NCI-H1092 treated with DMSO at 0.1 percent for 48 hours (cell line): ENCODE data around the gene CEBPG.
A peak's percentile ranks its signal among the peaks of the same experiment; 100 is the strongest.

Experiments used
- DNase-seq: peaks from one replicate; lab custom pipeline; 2025; lab: John Stamatoyannopoulos, UW

The CEBPG gene

DNA sequence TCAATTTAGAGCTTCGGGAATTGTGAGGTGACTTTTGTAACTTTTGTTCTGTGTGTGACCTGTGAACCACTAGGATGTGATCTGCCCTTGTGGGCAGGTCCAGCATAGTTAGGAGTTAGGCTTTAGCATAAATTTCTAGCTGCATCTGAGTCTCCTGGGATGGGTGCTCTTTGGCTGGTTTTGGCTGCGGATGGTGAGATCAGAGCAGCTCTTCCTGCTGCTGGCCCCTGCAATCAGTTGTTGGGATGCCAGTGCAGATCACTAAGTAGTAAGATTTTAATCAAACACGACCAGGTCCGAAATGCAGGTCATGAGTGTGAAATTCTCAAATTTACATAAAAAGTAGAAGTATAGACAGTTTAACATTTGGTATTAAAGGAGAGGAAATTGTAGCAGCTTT, 8.5 kb downstream of the CEBPG start:
- no peak for DNase-seq

DNA sequence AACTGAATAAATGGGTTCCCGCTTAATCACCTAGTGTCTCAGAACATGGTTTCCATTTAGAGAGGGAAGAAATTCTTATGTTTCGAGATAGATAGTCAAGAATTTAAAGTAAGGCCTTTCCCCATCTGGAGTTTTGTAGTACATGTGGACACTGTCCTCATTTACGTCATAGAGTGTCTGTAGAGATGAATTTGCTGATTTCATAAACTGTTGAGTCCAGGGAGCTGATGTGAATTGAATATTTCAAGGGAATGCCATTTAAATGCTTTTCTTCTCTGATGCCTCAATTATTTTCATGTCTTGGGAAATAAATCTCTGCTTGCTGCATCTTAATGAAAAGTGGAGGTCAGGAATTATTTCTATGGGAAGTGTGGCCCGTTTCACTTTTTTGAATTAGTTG, 9.5 kb downstream of the CEBPG start:
- DNase-seq, result no peak

DNA sequence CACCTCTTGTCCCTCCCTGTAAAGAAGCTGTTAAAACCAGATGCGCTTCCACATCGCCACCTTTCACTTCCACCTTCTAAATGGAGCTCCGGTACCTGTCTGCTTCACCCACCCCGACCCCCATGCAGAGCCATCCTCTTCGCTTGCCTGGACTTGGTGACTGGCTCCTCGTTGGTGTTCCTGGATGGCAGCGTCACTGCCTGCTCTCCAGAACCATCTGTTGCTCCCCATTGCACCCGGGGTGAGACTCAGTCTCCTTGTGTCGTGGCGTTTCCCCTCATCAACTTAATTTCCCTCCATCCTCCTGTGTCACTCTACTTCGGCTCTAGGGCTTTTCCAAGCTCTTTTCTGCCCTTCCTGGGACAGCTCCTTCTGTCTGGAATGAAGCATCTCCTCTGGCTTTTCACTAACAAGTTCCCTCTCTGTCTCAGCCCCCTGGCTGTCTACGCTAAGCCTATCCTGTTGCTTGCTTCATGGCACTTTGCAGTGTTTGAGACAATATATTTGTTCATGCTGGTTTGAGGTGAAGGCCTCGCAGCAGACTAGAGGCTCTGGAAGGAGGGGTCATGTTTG, 10.3 kb downstream of the CEBPG start:
- no peak for DNase-seq

DNA sequence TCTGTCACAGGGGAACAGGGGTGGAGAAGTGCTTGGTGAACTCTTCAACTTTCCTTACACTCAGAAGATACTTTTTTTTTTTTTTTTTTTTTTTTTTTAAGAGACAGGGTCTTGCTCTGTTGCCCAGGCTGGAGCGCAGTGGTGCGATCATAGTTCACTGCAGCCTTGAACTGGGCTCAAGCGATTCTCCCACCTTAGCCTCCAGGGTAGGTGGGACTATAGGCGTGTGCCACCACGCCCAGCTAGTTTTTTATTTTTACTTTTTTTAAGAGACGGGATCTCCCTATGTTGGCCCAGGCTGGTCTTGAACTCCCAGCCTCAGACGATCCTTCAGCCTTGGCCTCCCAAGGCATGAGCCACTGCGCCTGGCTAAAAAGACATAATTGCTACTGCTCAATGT, 11.5 kb downstream of the CEBPG start:
- DNase-seq, result no peak

DNA sequence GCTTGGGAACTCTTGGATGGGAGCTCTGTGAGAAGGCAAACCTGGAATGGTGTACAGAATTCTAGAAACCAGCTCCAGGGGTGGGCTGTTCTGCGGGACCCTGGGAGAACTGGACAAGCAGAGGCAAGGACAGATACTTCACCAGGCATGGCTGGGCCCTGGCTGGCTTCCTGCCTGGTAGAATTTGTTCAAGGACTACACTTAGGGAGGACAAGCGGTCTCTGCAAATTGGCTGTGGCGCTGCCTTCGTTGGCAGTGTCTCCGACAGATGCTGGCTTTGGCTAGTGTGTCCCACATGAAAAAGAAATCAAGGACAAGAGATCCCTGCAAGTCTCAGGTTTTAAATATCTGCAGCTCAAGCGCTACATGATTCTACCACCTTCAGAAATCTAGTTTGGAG, 12.4 kb downstream of the CEBPG start:
- DNase-seq, result peak; percentile 41

DNA sequence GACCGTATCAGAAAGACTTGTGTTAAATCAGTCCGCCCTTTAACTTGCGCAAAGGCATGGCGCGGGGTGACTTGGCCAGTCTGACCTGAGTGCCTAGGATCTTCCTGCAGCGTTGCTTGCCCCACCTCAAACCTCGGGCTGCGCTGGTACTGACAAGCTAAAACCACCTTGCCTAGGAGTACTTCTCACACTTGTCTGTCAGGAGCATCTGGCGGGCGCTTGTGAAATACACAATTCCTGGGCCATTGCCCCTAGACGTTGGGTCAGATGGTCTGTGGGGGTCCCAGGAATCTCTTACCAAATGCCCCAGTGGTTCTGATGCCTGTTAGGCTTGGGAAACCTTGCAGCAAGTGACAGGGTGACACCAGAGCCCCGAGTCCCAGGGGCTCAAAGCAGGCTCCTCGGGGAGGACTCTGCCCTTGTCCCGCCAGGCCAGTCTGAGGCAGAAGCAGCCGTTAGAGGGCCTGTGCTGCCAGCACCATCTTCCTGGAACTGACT, 12.9 kb downstream of the CEBPG start:
- no peak for DNase-seq

DNA sequence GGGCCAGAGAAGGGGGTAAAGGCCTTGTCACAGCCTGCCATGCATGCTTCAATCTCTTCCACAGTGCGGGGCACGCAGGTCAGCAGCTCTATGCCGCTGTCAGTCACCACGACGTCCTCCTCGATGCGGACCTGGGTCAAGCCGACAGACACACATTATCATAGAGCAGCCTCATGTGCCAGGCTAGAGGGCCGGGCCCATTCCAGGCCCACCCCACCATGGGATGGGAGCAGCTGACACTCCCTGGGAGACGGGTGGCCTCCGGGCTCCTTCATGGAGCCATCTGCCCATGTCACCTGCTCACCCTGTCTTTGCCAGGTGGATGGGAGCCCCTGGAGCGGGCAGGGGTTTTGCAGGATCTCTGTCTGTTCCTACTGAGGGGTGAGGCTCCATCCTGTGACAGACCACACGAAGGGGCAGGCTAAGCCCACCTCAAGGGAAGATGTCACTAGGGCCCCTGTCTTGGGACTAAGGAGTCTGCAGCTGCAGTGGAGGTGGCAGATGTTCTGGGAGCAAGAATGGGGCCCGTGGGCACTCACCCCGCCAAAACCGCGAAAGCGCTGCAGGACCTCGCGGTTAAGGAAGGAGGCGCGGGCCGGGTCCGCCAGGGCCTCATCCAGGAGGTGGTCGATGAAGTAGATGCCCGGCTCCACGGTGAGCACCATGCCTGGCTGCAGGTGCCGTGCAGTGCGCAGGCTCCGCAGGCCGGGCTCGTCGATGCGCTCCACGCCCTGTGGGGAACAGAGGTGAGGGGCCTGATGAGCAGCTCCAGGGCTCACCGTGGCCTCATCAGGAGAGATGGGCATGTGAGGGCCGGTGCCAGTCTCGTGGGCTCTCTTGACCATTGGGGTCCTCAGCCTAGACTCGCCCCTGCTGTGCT, 14.1 kb downstream of the CEBPG start:
- no peak for DNase-seq

DNA sequence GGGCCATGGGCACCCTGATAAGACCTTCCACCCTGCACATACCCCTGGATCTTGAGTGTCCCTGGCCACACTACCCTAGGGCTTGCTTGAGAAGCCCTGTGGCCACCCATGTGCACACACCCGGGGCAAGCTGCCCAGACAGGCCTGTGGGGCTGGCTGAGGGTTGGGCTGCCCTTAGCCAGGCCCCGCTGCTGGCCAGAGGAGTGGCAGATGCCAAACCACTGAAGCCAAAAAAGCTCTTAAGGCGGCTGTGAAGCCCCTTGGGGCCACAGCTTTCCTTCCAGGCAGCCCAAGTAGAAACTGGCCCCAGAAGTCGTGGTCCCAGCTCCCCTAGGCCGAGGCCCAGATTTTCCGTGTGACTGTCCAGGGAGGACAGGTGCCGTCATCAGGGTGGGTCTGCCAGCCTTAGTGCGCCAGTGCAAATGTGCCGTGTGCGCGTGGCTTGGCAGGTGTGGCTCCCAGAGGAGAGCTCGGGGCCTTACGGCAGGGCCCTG, 14.8 kb downstream of the CEBPG start:
- no peak for DNase-seq

DNA sequence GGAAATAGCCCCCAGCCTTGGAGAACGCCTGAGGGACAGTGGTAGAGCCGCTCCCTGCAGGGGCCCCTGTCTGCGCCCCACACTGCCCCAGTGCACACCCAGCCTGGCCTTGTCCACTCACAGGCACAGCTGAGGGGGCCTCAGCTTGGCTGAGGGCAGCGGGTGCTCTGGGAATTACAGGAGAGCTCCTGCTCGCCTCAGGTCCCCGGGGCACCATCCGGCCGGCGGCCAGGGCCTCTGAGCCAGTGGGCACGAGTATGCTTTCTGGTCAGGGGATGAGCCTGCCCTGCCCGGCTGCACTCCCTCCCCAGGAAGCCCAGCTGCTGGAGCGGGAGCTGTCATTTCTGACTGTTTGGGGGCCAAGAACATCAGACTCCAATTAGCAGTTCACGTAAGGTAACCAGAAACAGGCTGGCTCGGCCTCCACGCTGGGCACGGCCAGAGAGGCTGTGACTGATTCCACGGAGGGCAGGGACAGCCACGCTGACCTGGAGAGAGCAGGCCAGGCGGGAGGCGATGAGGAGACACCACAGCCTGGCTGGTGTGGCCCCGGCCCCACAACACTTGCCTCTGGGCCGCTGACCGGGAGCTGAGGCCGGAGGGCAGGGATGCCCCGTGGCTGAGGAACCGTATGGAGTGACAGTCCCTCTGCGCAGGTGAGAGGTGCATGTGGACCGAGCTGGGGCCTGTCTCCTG, 15.4 kb downstream of the CEBPG start:
- DNase-seq, result no peak

DNA sequence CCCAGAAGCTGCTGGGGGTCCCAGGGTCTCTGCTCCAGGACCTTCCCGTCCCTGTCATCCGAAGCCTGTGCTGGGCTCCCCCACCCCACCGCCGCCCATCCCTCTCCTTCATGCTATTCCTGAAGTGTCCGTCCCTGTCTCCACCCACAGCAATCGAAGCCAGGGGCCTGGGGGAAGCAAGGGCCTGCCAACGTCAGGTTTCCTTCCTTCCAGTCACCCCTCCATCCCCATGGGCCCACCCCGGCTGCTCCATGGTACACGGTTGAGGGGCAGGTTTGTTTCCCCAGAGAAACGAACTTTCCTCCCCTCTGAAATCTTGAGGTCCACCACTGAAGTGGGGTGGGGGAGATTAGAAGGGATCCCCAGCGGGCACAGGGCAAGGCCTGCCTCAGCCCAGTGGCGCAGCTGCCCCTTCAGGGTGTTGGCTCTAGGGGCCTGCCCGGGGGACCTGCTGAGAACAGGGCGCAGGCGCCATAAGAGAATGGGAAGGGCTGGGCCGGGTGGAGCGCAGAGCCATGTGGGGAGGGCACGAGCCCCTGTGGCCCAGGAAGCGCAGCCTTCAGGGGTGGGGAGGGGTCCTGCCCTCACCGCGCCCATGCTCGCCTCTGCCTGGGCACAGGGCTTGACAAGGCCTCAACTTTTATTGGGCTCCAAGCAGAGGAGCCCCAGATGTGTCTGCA, 16.1 kb downstream of the CEBPG start:
- DNase-seq, result peak; percentile 22

DNA sequence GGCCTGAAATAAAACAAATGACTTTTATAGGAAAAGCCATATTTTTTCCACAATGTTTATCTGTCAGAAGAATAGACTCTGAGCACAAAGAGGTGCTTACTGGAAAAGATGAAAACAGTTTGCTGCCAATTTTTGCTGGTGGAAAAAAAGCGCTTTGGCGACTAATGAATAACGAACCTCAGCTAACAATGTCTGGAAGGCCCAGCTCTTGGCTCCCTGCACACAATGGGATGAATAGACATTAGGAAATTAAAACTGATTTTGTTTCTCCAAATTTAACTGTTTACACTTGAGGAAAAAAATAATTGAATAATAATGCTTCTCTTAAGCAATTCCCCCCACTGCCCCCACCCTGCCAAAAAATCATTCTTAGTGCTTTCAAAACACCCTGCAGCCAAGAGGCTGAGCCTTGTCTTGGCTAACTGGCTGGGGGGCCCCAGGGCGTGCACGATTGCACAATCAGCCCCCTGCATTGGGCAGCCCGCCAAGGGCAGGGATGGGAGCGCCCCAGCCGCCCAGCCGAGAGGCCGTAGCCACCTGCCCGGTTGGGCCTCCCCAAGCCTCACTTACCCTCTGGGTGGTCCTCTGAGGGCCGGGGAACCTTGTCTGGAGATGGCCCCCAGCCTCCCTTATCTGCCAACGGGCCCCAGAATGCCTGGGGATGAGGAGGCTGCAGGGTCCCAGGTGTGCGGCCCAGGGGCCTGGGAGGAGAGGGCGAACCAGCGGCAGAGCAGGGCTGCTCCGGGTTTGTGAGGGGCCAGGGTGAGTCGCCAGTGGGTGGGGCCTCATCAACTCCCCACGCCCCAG, 16.8 kb downstream of the CEBPG start:
- peak; percentile 22 for DNase-seq

DNA sequence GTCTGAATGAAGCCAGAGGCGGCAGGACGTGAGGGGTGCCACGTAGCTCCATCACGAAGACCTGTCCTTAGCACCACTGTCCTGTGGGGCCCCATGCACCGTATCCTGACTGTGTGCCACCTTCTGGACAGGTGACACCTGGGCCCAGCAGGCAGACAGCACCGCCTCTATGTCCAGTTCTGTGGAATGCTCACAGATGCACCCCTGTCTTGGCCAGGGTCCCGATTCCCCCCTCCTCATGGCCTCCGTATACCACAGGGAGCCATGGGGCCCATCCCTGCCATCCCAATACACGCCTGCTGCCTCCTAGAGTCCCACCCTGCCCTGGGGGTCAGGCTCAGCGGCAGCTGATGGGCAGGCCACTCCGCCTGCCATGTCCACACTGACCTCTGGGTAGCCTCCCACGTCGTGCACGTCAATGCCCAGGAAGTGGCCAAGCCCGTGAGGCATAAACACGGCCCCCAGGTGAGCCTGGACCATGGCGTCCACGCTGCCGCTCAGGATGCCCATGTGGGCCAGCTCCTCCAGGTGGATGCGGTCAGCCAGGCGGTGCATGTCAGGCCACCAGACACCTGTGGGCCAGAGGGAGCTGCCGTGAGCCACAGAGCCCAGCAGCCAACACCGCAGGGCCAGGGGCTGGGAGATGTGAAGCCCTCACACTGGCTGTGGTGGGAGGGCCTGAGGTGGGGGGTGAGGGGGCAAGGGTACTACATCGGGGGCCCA, 17.6 kb downstream of the CEBPG start:
- no peak for DNase-seq

DNA sequence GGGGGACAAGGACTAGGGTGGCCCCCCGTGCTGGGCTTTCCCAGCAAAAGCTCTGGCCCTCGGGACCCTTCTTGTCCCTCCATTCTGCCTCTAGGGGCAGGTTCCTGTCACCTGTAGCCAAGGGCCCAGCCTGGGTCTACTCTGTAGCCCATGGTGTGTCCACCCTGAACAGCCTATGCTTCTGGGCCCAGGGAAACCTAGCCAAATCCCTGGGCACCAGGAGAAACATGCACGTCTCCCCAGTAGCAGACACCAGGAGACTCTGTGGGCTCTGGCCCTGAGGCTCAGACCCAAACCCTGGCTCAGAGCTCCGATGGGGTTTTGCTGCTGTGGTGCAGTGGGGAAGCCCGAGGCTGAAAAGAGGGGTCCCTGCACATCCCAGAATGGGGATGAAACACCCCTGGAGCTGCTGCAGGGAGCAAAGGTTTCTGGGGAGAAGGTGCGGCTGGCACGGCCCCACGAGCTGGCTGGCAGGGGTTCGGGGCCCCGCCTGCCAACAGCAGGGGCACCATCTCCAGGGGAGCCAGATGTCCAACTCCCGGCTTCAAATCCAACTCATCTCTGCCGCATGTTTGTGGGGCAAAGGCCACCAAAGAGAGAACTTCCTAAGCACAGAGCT, 18.2 kb downstream of the CEBPG start:
- DNase-seq, result no peak

DNA sequence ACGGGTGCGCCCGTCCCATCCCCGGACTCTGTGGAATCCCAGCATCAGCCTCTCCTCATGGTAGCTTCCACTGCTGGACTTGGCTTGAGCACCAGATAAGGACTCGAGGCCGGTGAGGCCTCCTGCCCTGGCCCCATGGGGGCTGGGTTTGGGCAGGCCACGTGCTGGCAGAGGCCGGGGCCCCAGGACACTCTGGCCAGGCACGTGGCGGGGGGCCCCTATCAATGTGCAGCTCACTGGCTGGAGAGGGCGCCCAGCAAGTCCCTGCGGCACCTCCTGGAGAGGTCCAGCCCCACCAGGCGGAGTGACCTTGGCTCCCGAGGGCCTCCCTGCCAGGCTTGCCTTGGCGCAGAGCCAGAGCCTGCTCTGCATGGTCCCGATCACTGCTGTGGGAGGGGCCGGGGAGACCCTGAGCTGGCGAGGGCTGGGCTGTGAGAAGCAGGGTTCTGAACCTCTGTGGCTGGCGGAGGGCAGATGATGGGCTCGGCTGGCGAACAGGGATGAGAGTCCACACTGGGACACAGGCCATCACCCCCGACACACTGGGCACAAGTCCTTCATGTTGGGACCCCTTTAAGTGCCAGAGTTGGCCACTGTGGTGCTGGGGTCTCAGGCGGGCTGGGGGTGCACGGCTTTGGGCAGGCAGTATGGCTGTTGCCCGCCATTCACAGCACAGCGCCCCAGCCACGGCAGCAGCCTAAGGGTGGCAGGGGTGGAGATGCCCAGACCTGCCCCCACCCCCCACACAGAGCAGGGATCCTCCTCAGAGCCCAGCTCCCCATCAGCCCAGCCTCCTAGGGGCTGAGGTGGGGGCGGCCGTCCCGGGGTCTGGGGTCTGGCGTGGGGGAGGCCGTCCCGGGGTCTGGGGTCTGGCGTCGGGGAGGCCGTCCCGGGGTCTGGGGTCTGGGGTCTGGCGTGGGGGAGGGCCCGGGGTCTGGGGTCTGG, 19.1 kb downstream of the CEBPG start:
- DNase-seq, result no peak

DNA sequence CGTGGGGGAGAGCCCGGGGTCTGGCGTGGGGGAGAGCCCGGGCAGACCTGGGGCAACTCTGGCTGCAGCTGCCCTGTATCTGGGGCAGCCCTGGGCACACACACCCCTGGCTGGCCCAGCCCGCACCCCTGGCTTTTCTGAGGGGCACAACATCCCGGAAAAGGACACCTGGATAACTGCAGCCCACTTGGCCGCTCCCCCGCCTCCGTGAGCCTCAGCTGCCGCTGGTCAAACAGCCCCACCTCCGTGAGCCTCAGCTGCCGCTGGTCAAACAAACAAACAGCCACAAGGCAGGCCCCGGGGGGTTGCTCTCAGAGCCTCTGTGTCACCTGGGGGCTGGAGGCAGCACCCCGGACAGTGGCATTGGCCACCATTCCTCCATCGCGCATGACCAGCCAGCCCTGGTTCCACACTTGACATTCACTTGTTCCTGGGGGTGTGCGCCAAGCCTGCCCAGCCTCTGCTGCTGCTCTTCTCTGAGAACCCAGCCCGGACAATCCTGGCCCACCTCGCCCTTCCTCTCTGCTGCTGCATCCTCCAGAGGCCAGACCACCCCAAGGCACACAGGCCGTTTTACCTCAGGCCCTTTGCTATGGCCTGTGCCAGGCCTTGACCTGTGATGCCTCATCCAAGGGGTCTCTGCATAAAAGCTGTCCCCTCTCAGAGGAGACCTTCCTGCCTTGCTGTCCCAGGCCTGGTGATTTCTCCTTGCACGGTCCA, 19.9 kb downstream of the CEBPG start:
- no peak for DNase-seq

DNA sequence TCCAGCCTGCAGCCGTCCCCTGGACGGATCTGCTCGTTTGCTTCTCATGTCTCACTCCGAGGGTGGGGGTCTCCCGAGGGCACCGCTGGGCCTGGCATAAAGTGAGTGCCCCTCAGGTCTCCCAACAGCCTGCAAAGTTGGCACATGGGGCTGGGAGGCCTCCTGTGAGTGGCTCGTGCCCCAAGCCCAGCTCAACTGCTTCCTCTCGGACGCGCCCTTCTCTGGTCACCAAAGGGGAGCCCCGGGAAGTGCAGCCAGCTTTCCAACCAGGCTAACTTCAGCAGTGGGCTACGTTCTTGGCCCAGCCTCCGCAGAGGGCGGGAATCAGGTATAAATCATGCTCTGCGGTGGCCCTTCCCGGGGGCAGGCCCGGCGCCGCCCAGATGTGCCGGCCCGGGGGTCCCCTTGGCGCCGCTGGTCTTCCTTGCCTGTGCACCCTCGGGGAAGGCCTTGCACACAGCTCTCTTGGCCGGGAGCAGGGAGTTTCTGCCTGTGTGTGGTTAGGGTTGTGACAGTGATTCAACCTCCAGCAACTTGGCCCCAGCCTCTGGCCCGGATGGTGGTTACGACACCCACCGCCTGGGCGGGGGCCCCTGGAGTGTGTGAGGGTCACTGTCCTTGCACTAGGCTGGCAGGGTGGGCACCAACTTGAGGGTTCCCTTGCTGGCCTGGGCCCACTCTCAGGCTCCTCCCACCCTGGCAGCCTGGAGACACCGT, 20.7 kb downstream of the CEBPG start:
- no peak for DNase-seq

DNA sequence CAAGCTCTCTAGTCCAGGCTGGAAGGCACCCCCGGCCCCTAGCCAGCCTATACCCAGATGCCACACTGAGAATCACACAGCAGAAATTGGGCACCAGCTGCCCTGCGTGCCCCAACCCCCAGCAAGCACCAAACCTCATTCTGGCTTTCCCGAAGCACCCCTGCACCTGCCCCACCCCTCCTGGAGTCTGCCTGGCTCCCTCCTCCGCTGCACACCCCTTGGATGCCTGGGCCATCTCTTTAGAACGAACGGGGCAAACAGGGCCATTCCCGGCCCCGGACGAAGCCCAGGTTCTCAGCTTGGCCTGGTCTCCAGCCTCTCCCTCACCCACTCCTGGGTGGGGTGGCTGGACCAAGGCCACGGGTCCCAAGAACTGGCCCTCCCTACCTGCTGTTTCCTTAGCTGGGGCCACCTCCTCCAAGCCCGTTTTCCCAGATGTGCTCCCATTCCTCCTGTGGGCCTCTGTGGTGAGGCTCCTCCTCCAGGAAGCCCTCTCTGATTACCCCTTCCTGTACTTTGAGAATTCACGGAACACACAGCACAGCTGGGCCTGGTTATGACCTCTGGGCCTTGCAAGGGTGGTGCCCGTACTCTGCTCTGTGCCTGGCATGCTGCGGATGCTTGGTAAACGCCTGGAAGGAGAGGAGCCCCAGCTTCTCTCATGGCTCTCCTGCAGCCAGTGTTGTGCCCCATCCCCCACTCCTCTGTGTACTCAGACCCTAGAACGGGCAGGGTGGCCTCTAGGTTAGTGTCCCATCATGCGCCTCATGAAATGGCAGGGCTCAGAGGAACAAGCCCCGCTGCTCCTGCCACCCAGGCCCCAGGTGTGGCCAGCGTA, 21.4 kb downstream of the CEBPG start:
- DNase-seq, result no peak
